ENCODE data around the gene SPATS2L.
"Not testable (repeated sequence)": the region's sequence is repeated elsewhere in the genome, so short reads cannot be mapped to it uniquely, and the experiment has no call there.

- not testable (repeated sequence) for TF ChIP-seq CTCF, POLR2A (IDR thresholded peaks at IDR 0.05)
These were observed 37.7 kb downstream of the SPATS2L start for GRCh38 chr2:200344202-200344601.

Data from adrenal gland (tissue), 5 donors.